Astrocyte of the cerebellum (primary cell): Measurements from ENCODE around the gene ENPP7.
A peak's percentile ranks its signal among the peaks of the same experiment; 100 is the strongest.

ENCODE experiments used
- DNase-seq: peaks from one replicate; pipeline ENCODE4 v3.0.0-alpha.2; 2011; ENCODE audit warnings: low read depth
- H3K4me3 ChIP-seq: 2 replicates; pipeline ENCODE4 v1.5.1; 2011; ENCODE audit warnings: mild to moderate bottlenecking, low read depth, low read length, moderate library complexity
- in situ Hi-C: cut with HindIII; loops from 2 replicates; pipeline ENCODE4 v1.10.0; 2017; ENCODE audit warnings: low sequenced_read_pairs
- TF ChIP-seq, protein P1 (sequence below): IDR thresholded peaks from 2 replicates; pipeline ENCODE4 v1.5.1; 2012; ENCODE audit warnings: low read length, low read depth, moderate library complexity, mild to moderate bottlenecking; ENCODE audit errors: missing control alignments

The ENPP7 gene

GRCh38 chr17:79702550-79703236, 28.1 kb upstream of the ENPP7 start:
- in situ Hi-C loops, result no loop called here

DNA sequence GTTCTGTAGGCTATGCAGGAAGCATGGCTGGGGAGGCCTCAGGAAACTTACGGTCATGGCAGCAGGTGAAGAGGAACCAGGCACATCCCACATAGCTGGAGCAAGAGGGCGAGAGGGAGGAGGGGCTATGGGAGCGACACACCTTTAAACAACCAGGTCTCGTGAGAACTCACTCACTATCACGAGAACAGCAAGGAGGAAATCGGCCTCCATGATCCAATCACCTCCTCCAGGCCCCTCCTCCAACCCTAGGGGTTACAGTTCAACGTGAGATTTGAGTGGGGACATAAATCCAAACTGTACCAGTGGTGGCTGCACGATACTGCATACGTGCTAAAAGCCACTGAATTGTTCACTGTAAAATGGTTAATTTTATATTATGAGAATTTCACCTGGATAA, 26.1 kb upstream of the ENPP7 start:
- no peak overlapping the region for H3K4me3 ChIP-seq
- DNase-seq, result no peak
- TF ChIP-seq, protein P1, sequence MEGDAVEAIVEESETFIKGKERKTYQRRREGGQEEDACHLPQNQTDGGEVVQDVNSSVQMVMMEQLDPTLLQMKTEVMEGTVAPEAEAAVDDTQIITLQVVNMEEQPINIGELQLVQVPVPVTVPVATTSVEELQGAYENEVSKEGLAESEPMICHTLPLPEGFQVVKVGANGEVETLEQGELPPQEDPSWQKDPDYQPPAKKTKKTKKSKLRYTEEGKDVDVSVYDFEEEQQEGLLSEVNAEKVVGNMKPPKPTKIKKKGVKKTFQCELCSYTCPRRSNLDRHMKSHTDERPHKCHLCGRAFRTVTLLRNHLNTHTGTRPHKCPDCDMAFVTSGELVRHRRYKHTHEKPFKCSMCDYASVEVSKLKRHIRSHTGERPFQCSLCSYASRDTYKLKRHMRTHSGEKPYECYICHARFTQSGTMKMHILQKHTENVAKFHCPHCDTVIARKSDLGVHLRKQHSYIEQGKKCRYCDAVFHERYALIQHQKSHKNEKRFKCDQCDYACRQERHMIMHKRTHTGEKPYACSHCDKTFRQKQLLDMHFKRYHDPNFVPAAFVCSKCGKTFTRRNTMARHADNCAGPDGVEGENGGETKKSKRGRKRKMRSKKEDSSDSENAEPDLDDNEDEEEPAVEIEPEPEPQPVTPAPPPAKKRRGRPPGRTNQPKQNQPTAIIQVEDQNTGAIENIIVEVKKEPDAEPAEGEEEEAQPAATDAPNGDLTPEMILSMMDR, result no peak
- in situ Hi-C loops, result no loop called here

More at GRCh38 chr17:79702550-79703236, 28.1 kb upstream of the ENPP7 start:
- no peak for DNase-seq
- H3K4me3 ChIP-seq, result no peak overlapping the region
- TF ChIP-seq, protein P1, result no peak

GRCh38 chr17:79705674-79706073, 25.1 kb upstream of the ENPP7 start:
- no peak overlapping the region for H3K4me3 ChIP-seq
- TF ChIP-seq, protein P1, result no peak
- DNase-seq, result no peak
- in situ Hi-C loops, result no loop called here

GRCh38 chr17:79706931-79707850, 23.6 kb upstream of the ENPP7 start:
- in situ Hi-C loops, result no loop called here
- DNase-seq, result no peak
- TF ChIP-seq, protein P1, result no peak
- no peak overlapping the region for H3K4me3 ChIP-seq

- DNase-seq, result peak; percentile 15
- H3K4me3 ChIP-seq, result no peak overlapping the region
- in situ Hi-C loops, result no loop called here
- TF ChIP-seq, protein P1, result peak; percentile 68
Measured at GRCh38 chr17:79707931-79708891, 22.5 kb upstream of the ENPP7 start.
